K562 (cell line): ENCODE results near the gene PCK1. TPM values are rescaled to one million over a fixed set of nuclear protein-coding genes. Genes with fewer than 3 reads are reported as not detected.

Source experiments
- ARID2 ChIP-seq: fragments of 450-650 bp; IDR thresholded peaks from 2 replicates; pipeline ENCODE4 v1.6.1; 2017; ENCODE audit warnings: antibody characterized with exemption, mild to moderate bottlenecking
- CHCHD3 ChIP-seq: fragments of 250-450 bp; sonication (Bioruptor Pico); IDR thresholded peaks from 2 replicates; pipeline ENCODE4 v2.1.2; 2022; ENCODE audit warnings: mild to moderate bottlenecking
- E2F6 ChIP-seq, 2 experiments: IDR thresholded peaks; 2 replicates each; pipeline ENCODE4 v1.6.1; 2011; ENCODE audit warnings: borderline replicate concordance in 1 of 2, control low read depth in 1 of 2, low read depth in 1 of 2, low read length in 1 of 2, mild to moderate bottlenecking in 1 of 2, mixed read lengths in 1 of 2, moderate library complexity in 1 of 2; ENCODE audit not compliant: insufficient read depth in 1 of 2, insufficient read length in 1 of 2, poor library complexity in 1 of 2, severe bottlenecking in 1 of 2; ENCODE audit errors: extremely low read depth in 1 of 2
- EP400 ChIP-seq: fragments of 450-650 bp; IDR thresholded peaks from 2 replicates; pipeline ENCODE4 v1.6.1; 2017; ENCODE audit warnings: antibody characterized with exemption, mild to moderate bottlenecking, moderate library complexity
- FOXA3 ChIP-seq, 2 experiments: fragments of 450-650 bp in 1 of 2; sonication (generic) in 1 of 2; formaldehyde crosslinking; IDR thresholded peaks in 1 of 2; conservative IDR thresholded peaks in 1 of 2; 2 replicates each; pipeline versions ENCODE4 v1.4.0 to v1.8.0; 2020 to 2022; ENCODE audit warnings: mild to moderate bottlenecking in 2 of 2, missing genetic modification reagents in 1 of 2
- GATAD2B ChIP-seq: fragments of 450-650 bp; IDR thresholded peaks from 2 replicates; pipeline ENCODE4 v1.6.1; 2017; ENCODE audit warnings: mild to moderate bottlenecking, borderline replicate concordance
- HMGN3 ChIP-seq: IDR thresholded peaks from 2 replicates; pipeline ENCODE4 v1.6.1; 2011; ENCODE audit warnings: borderline replicate concordance, low read depth, mild to moderate bottlenecking, mixed read lengths, low read length; ENCODE audit not compliant: insufficient read length; ENCODE audit errors: extremely low read depth
- HMGXB4 ChIP-seq: sonication (generic); formaldehyde crosslinking; IDR thresholded peaks from 2 replicates; pipeline ENCODE4 v1.8.1; 2023; ENCODE audit warnings: mild to moderate bottlenecking, missing genetic modification reagents
- MAX ChIP-seq: sonication (generic); formaldehyde crosslinking; IDR thresholded peaks from 2 replicates; pipeline ENCODE4 v1.9.0; 2022; ENCODE audit warnings: mild to moderate bottlenecking, missing genetic modification reagents
- MXI1 ChIP-seq: IDR thresholded peaks from 2 replicates; pipeline ENCODE4 v1.6.1; 2011; ENCODE audit warnings: low read depth, mild to moderate bottlenecking, improper control_type of control experiment, low read length
- NFRKB ChIP-seq: fragments of 450-650 bp; IDR thresholded peaks from 2 replicates; pipeline ENCODE4 v1.6.1; 2016; ENCODE audit warnings: low read depth
- POLR2H ChIP-seq: IDR thresholded peaks from 2 replicates; pipeline ENCODE4 v1.6.1; 2016; ENCODE audit warnings: missing genetic modification characterization, low read depth, mild to moderate bottlenecking, control low read depth, missing compliant biosample characterization, moderate library complexity
- ZFP91 ChIP-seq: sonication (generic); formaldehyde crosslinking; IDR thresholded peaks from 2 replicates; pipeline ENCODE4 v1.8.0; 2022; ENCODE audit warnings: mild to moderate bottlenecking, missing genetic modification reagents
- ZNF124 ChIP-seq: sonication (generic); formaldehyde crosslinking; IDR thresholded peaks from 2 replicates; pipeline ENCODE4 v1.8.1; 2022; ENCODE audit warnings: missing genetic modification reagents
- ZNF445 ChIP-seq: fragments of 250-450 bp; sonication (Bioruptor Pico); IDR thresholded peaks from 2 replicates; pipeline ENCODE4 v1.4.0; 2020; ENCODE audit warnings: low read depth, mild to moderate bottlenecking, moderate library complexity
- ZNF584 ChIP-seq: fragments of 200-800 bp; sonication (Bioruptor generic); IDR thresholded peaks from 2 replicates; pipeline ENCODE4 v1.6.1; 2016; ENCODE audit warnings: low read depth, mild to moderate bottlenecking, missing genetic modification characterization, missing compliant biosample characterization
- ZNF592 ChIP-seq: fragments of 450-650 bp; IDR thresholded peaks from 2 replicates; pipeline ENCODE4 v1.6.1; 2017; ENCODE audit warnings: antibody characterized with exemption, mild to moderate bottlenecking
- polyA plus RNA-seq, 8 experiments: library from polyadenylated mRNA; depleted of rRNA in 4 of 8; stranded (reverse) in 5 of 8; unstranded in 3 of 8; fragments of >200 nt; fragmentation: Nextera tagmentation in 2 of 8; fragmentation: Illumina TruSeq in 1 of 8; extraction: Ambion mirVana in 2 of 8; extraction: Trizol in 1 of 8; gene quantifications; 2 replicates each; pipeline versions ENCODE4 v1.2.1 to v1.2.3, GENCODE V29; 2011 to 2014; ENCODE audit warnings: inconsistent platforms in 1 of 8, missing spikeins in 1 of 8
- total RNA-seq, 7 experiments: library from RNA; depleted of rRNA in 6 of 7; stranded (reverse); fragments of >200 nt in 6 of 7; fragmentation: Illumina TruSeq in 2 of 7; extraction: Trizol in 2 of 7; gene quantifications; 2 replicates each; pipeline versions ENCODE4 v1.2.1 to v1.2.3, GENCODE V29; 2011 to 2021; ENCODE audit warnings: low replicate concordance in 1 of 7

Gene PCK1
- total and polyA plus RNA-seq, 9 of the 15 experiments (the other 6 are each of a cell fraction or from before 2014, with no cell fraction given) = 0.05 to 0.73 (median 0.15) TPM

GRCh38 chr20:57524511-57525176, 36.3 kb upstream of the PCK1 start, which contains the start of gene CTCFL (continued):
- TF ChIP-seq ZFP91 (CRISPR knock-in tag) (no peak), E2F6 (IDR thresholded peaks at IDR 0.05; ENCODE audit: borderline replicate concordance in 1 of 2, extremely low read depth in 1 of 2, insufficient read depth in 1 of 2, insufficient read length in 1 of 2, low read depth in 1 of 2, low read length in 1 of 2, poor library complexity in 1 of 2, severe bottlenecking in 1 of 2) (peak; percentile 95 to 99), EP400 (peak; percentile 92), HMGN3 (no peak), ARID2 (no peak), ZNF445 (CRISPR knock-in tag) (no peak), GATAD2B (no peak), ZNF592 (peak; percentile 95), FOXA3 (CRISPR knock-in tag; conservative IDR thresholded peaks at IDR 0.05 in 1 of 2, IDR thresholded peaks at IDR 0.05 in 1 of 2) (no peak), ZNF124 (CRISPR knock-in tag) (peak; percentile 65; the same call in 1 of the 2 replicates), NFRKB (peak; percentile 67; the same call in 1 of the 2 replicates), CHCHD3 (no peak), ZNF584 (CRISPR knock-in tag) (peak; percentile 51; the same call in 1 of the 2 replicates), MXI1 (peak; percentile 74), MAX (CRISPR knock-in tag) (peak; percentile 96), HMGXB4 (CRISPR knock-in tag) (peak; percentile 78), POLR2H (no peak)
